ENCODE measurements around the gene FLT3LG. TPM values are rescaled to one million over a fixed set of nuclear protein-coding genes. Genes with fewer than 3 reads are reported as not detected.

Gene FLT3LG
- total RNA-seq, 4 donors from 2014 or later, result 3.6 to 13.8 (median 8.4) TPM

- Histone ChIP-seq H3K27ac (no peak overlapping the region), H3K4me3 (no peak overlapping the region), H3K9me3 (no peaks in the 10 kb centered on the region), H3K27me3 (peaks cover 5 to 100% of the 10 kb centered on the region in 2 donors), H3K4me1 (peaks cover 0 to 30% (median 11%) of the 10 kb centered on the region in 4 donors), H3K36me3 (peaks cover 0 to 4% (median 0%) of the 10 kb centered on the region in 3 donors)
- WGBS, 2 donors, result 3% methylated on average over 42 to 43 of the region's 45 CpGs
- DNase-seq (ENCODE audit: low spot score in 2 of 2), result no peak
- TF ChIP-seq EP300 (IDR thresholded peaks at IDR 0.05), result no peak
- no peak for TF ChIP-seq CTCF (IDR thresholded peaks at IDR 0.05)
- TF ChIP-seq POLR2A (IDR thresholded peaks at IDR 0.05), result no peak
Observed at GRCh38 chr19:49427855-49428546, 46.0 kb upstream of the FLT3LG start.

- peaks cover 5 to 100% of the 10 kb centered on the region in 2 donors for H3K27me3 ChIP-seq
- TF ChIP-seq POLR2A (IDR thresholded peaks at IDR 0.05), result no peak
- no peak for TF ChIP-seq CTCF (IDR thresholded peaks at IDR 0.05)
- TF ChIP-seq EP300 (IDR thresholded peaks at IDR 0.05), result no peak
- H3K4me3 ChIP-seq, result no peak overlapping the region
- H3K36me3 ChIP-seq, result peaks cover 0 to 4% (median 0%) of the 10 kb centered on the region in 3 donors
- H3K4me1 ChIP-seq, result peaks cover 0 to 22% (median 4%) of the 10 kb centered on the region in 4 donors
- DNase-seq (ENCODE audit: low spot score in 2 of 2), result no peak
- no peaks in the 10 kb centered on the region for H3K9me3 ChIP-seq
- H3K27ac ChIP-seq, result no peak overlapping the region
- 9 to 18% methylated on average over 17 to 28 of the region's 29 CpGs for WGBS, 2 donors
Observed at GRCh38 chr19:49428547-49429451, 45.2 kb upstream of the FLT3LG start.

GRCh38 chr19:49430172-49430677 lies 43.8 kb upstream of the FLT3LG start:
- H3K4me3 ChIP-seq, result no peak overlapping the region
- 79 to 82% methylated on average over 7 to 9 of the region's 9 CpGs for WGBS, 2 donors
- no peaks in the 10 kb centered on the region for H3K9me3 ChIP-seq
- peaks cover 0 to 20% (median 4%) of the 10 kb centered on the region in 4 donors for H3K4me1 ChIP-seq
- TF ChIP-seq EP300 (IDR thresholded peaks at IDR 0.05) (no peak), CTCF (IDR thresholded peaks at IDR 0.05) (no peak), POLR2A (IDR thresholded peaks at IDR 0.05) (no peak)
- H3K36me3 ChIP-seq, result peaks cover 0 to 4% (median 0%) of the 10 kb centered on the region in 3 donors
- H3K27me3 ChIP-seq, result peaks cover 5 to 100% of the 10 kb centered on the region in 2 donors
- no peak for DNase-seq (ENCODE audit: low spot score in 2 of 2)
- H3K27ac ChIP-seq, result no peak overlapping the region

- WGBS, 2 donors, result 66 to 71% methylated on average over 25 to 26 of the region's 28 CpGs
- peaks cover 0 to 4% (median 0%) of the 10 kb centered on the region in 3 donors for H3K36me3 ChIP-seq
Observed at GRCh38 chr19:49430678-49431329, 43.2 kb upstream of the FLT3LG start.

More at GRCh38 chr19:49430678-49431329, 43.2 kb upstream of the FLT3LG start:
- Histone ChIP-seq H3K9me3 (no peaks in the 10 kb centered on the region), H3K27ac (no peak overlapping the region), H3K4me1 (peaks cover 0 to 20% (median 4%) of the 10 kb centered on the region in 4 donors), H3K4me3 (no peak overlapping the region), H3K27me3 (peaks cover 5 to 100% of the 10 kb centered on the region in 2 donors)
- no peak for TF ChIP-seq POLR2A (IDR thresholded peaks at IDR 0.05)
- TF ChIP-seq EP300 (IDR thresholded peaks at IDR 0.05), result no peak
- TF ChIP-seq CTCF (IDR thresholded peaks at IDR 0.05), result no peak
- DNase-seq (ENCODE audit: low spot score in 2 of 2), result no peak
